ENCODE data around the gene RBBP6. TPM values are rescaled to one million over a fixed set of nuclear protein-coding genes. Genes with fewer than 3 reads are reported as not detected.

The RBBP6 gene
- total RNA-seq, 1 donor from 2014 or later = 85.3 TPM

GRCh38 chr16:24522751-24523150 lies 16.6 kb upstream of the RBBP6 start:
- intact Hi-C loops (cut with micrococcal nuclease) = no loop called here
- ChIA-PET POLR2A (interaction anchor here (0.6 kb wide), 1 partner anchor 290 kb away, joined by 7 read pairs; no protein-coding TSS in a partner anchor), CTCF (no interaction called here)
- H3K36me3 Mint-ChIP-seq (ENCODE audit: low read depth) = no peaks in the 10 kb centered on the region
- DNase-seq (no peak), ATAC-seq (ENCODE audit: low read depth) (no peak)
- H3K9me3 Mint-ChIP-seq = no peaks in the 10 kb centered on the region
- no peak for TF ChIP-seq CTCF (IDR thresholded peaks at IDR 0.05)
- no peaks in the 10 kb centered on the region for H3K4me1 Mint-ChIP-seq
- H3K27me3 Mint-ChIP-seq = peaks cover 3% of the 10 kb centered on the region
- H3K27ac Mint-ChIP-seq = no peak overlapping the region
- H3K4me3 Mint-ChIP-seq = no peak overlapping the region

- Mint-ChIP-seq H3K4me3 (no peak overlapping the region), H3K4me1 (no peaks in the 10 kb centered on the region), H3K36me3 (ENCODE audit: low read depth) (no peaks in the 10 kb centered on the region), H3K9me3 (no peaks in the 10 kb centered on the region), H3K27ac (no peak overlapping the region), H3K27me3 (peaks cover 3% of the 10 kb centered on the region)
- no peak for ATAC-seq (ENCODE audit: low read depth)
- DNase-seq = no peak
- CTCF ChIA-PET = no interaction called here
- POLR2A ChIA-PET = interaction anchor here (0.6 kb wide), 1 partner anchor 289 kb away, joined by 7 read pairs; no protein-coding TSS in a partner anchor
- intact Hi-C loops (cut with micrococcal nuclease) = no loop called here
- no peak for TF ChIP-seq CTCF (IDR thresholded peaks at IDR 0.05)
Measured at GRCh38 chr16:24523569-24523968, 15.8 kb upstream of the RBBP6 start.

- H3K4me3 Mint-ChIP-seq = no peak overlapping the region
- H3K27me3 Mint-ChIP-seq = peaks cover 3% of the 10 kb centered on the region
- no peaks in the 10 kb centered on the region for H3K4me1 Mint-ChIP-seq
- H3K27ac Mint-ChIP-seq = no peak overlapping the region
- TF ChIP-seq CTCF (IDR thresholded peaks at IDR 0.05) = no peak
- intact Hi-C loops (cut with micrococcal nuclease) = no loop called here
- ATAC-seq (ENCODE audit: low read depth) = no peak
- no peak for DNase-seq
- CTCF ChIA-PET = interaction anchor here (1.0 kb wide), 1 partner anchor 698 kb away, joined by 3 read pairs; no protein-coding TSS in a partner anchor
- POLR2A ChIA-PET = no interaction called here
- H3K36me3 Mint-ChIP-seq (ENCODE audit: low read depth) = no peaks in the 10 kb centered on the region
- no peaks in the 10 kb centered on the region for H3K9me3 Mint-ChIP-seq
Measured at GRCh38 chr16:24524855-24525677, 14.3 kb upstream of the RBBP6 start.

GRCh38 chr16:24525970-24526559 lies 13.3 kb upstream of the RBBP6 start:
- Mint-ChIP-seq H3K27me3 (peaks cover 3% of the 10 kb centered on the region), H3K4me3 (no peak overlapping the region), H3K36me3 (ENCODE audit: low read depth) (no peaks in the 10 kb centered on the region), H3K27ac (no peak overlapping the region), H3K9me3 (no peaks in the 10 kb centered on the region), H3K4me1 (no peaks in the 10 kb centered on the region)
- intact Hi-C loops (cut with micrococcal nuclease) = no loop called here
- TF ChIP-seq CTCF (IDR thresholded peaks at IDR 0.05) = no peak
- POLR2A ChIA-PET = no interaction called here
- ATAC-seq (ENCODE audit: low read depth) (no peak), DNase-seq (no peak)
- CTCF ChIA-PET = interaction anchor here (1.0 kb wide), 1 partner anchor 697 kb away, joined by 3 read pairs; no protein-coding TSS in a partner anchor
